WERI-Rb-1 (cell line): ENCODE results near the gene EN2.
"Not testable (repeated sequence)": the region's sequence is repeated elsewhere in the genome, so short reads cannot be mapped to it uniquely, and the experiment has no call there.

Experiments
- DNase-seq: peaks from one replicate; pipeline ENCODE4 v3.0.0-alpha.2; 2020
- H3K27ac ChIP-seq: fragments of 250-450 bp; sonication (Bioruptor Pico); 2 replicates; pipeline ENCODE4 v1.5.1; 2020; ENCODE audit warnings: mild to moderate bottlenecking, moderate library complexity
- H3K27me3 ChIP-seq: fragments of 250-450 bp; sonication (Bioruptor Pico); 2 replicates; pipeline ENCODE4 v1.5.1; 2021; ENCODE audit warnings: mild to moderate bottlenecking, low read depth, moderate library complexity; ENCODE audit not compliant: insufficient read depth, severe bottlenecking
- H3K36me3 ChIP-seq: fragments of 250-450 bp; sonication (Bioruptor Pico); 2 replicates; pipeline ENCODE4 v1.5.1; 2020; ENCODE audit warnings: mild to moderate bottlenecking, moderate library complexity
- H3K4me3 ChIP-seq: 2 replicates; pipeline ENCODE4 v1.5.1; 2011; ENCODE audit warnings: low read depth, mild to moderate bottlenecking, control low read depth, low read length
- H3K9me3 ChIP-seq: fragments of 250-450 bp; sonication (Bioruptor Pico); 2 replicates; pipeline ENCODE4 v1.5.1; 2021; ENCODE audit warnings: mild to moderate bottlenecking, moderate library complexity; ENCODE audit not compliant: severe bottlenecking
- CTCF ChIP-seq: IDR thresholded peaks from 2 replicates; pipeline ENCODE4 v1.5.1; 2011; ENCODE audit warnings: low read depth, mild to moderate bottlenecking, control low read depth, inconsistent platforms, low read length

EN2 gene

GRCh38 chr7:155438777-155439176 is 19.2 kb upstream of the EN2 start:
- Histone ChIP-seq H3K4me3 (no peak overlapping the region), H3K27me3 (peaks cover 91% of the 10 kb centered on the region), H3K36me3 (no peaks in the 10 kb centered on the region), H3K9me3 (no peaks in the 10 kb centered on the region), H3K27ac (no peak overlapping the region)
- no peak for TF ChIP-seq CTCF
- no peak for DNase-seq

- H3K27me3 ChIP-seq = peaks cover 98% of the 10 kb centered on the region
- no peak for TF ChIP-seq CTCF
These were observed 18.5 kb upstream of the EN2 start for GRCh38 chr7:155439311-155440017.

GRCh38 chr7:155440018-155440410 is 17.9 kb upstream of the EN2 start:
- H3K27me3 ChIP-seq = peaks cover 96% of the 10 kb centered on the region

More at GRCh38 chr7:155439311-155440017, 18.5 kb upstream of the EN2 start:
- H3K9me3 ChIP-seq = no peaks in the 10 kb centered on the region
- no peak for DNase-seq
- no peak overlapping the region for H3K27ac ChIP-seq
- H3K36me3 ChIP-seq = no peaks in the 10 kb centered on the region
- H3K4me3 ChIP-seq = no peak overlapping the region

GRCh38 chr7:155441856-155442255 is 16.1 kb upstream of the EN2 start:
- no peak for DNase-seq
- no peak overlapping the region for H3K27ac ChIP-seq
- no peaks in the 10 kb centered on the region for H3K36me3 ChIP-seq
- TF ChIP-seq CTCF = no peak
- no peak overlapping the region for H3K4me3 ChIP-seq
- H3K9me3 ChIP-seq = no peaks in the 10 kb centered on the region
- H3K27me3 ChIP-seq = peaks cover 88% of the 10 kb centered on the region

More at GRCh38 chr7:155440018-155440410, 17.9 kb upstream of the EN2 start:
- no peak for TF ChIP-seq CTCF
- H3K27ac ChIP-seq = no peak overlapping the region
- no peak for DNase-seq
- H3K4me3 ChIP-seq = no peak overlapping the region
- no peaks in the 10 kb centered on the region for H3K9me3 ChIP-seq
- no peaks in the 10 kb centered on the region for H3K36me3 ChIP-seq

- DNase-seq = no peak
- Histone ChIP-seq H3K4me3 (no peak overlapping the region), H3K27me3 (peaks cover 86% of the 10 kb centered on the region), H3K9me3 (no peaks in the 10 kb centered on the region), H3K27ac (no peak overlapping the region), H3K36me3 (no peaks in the 10 kb centered on the region)
- TF ChIP-seq CTCF = no peak
These were observed 13.2 kb upstream of the EN2 start for GRCh38 chr7:155444746-155445145.

GRCh38 chr7:155445606-155446005 is 12.3 kb upstream of the EN2 start:
- not testable (repeated sequence) for H3K27ac ChIP-seq, H3K36me3 ChIP-seq, H3K9me3 ChIP-seq, H3K4me3 ChIP-seq, DNase-seq
- peaks cover 86% of the 10 kb centered on the region for H3K27me3 ChIP-seq
